Heart left ventricle (tissue), 13 donors: ENCODE data around the gene CLNK.

ENCODE experiments used
- CTCF ChIP-seq, 12 donors: fragments of 200-600 bp; sonication (generic) in 4 of 12; IDR thresholded peaks; one replicate each; pipeline versions ENCODE4 v1.5.0 to v1.8.0; 2018 to 2022; ENCODE audit warnings: antibody characterized with exemption in 12 of 12, mild to moderate bottlenecking in 5 of 12
- POLR2A ChIP-seq, 2 donors: fragments of 450-650 bp; IDR thresholded peaks; one replicate each; pipeline ENCODE4 v1.6.1; 2017; ENCODE audit warnings: antibody characterized with exemption in 2 of 2, mild to moderate bottlenecking in 2 of 2, moderate library complexity in 2 of 2
- donor health status: ischemic (EF 13 %, LVEDD 7.1; RV severe dilation, severe dysfunction).
- donor health status: DM: no; HTN: yes; CAD: no.
- donor health status: DM: no; HTN: no; CAD: no.
- donor health status: ischemic (EF 25% LVEDD 6.9; RV normal size, moderate dysfunction).
- donor health status: ischemic (EF 25% LVEDD 5.7; RV mildly dilated, moderate dysfunction).
- donor health status: ischemic (EF 35%, LVEDD 5.7; RV mildly dilated, moderate dysfunction).
- donor health status: nonischemic (EF 11% LVEDD 7.7; RV severe dilation, severe dysfunction).
- donor health status: DM: yes; HTN: yes; CAD: no.
- donor health status: PGD.
- donor health status: ischemic (EF 29% LVEDD 5.4; RV normal size, mild dysfunction).
- donor health status: nonischemic (EF 23%, LVEDD 6.1; RV moderate dilation, normal function).

- TF ChIP-seq CTCF (IDR thresholded peaks at IDR 0.05) (no peak), POLR2A (IDR thresholded peaks at IDR 0.05) (no peak)
Measured at GRCh38 chr4:10655968-10656367, 28.6 kb downstream of the CLNK start.
